Measurements from ENCODE around the gene SDHA.

GRCh38 chr5:203246-203930 lies 14.7 kb upstream of the SDHA start:
- TF ChIP-seq CTCF (IDR thresholded peaks at IDR 0.05; ENCODE audit: insufficient read depth, low read depth, low read length) (no peak), EZH2 (IDR thresholded peaks at IDR 0.05; ENCODE audit: insufficient read depth, low read length) (no peak)

All from astrocyte (in vitro differentiated cells and primary cell).